CD4-positive, CD25-positive, alpha-beta regulatory T cell (primary cell): ENCODE results near the gene RAB7A. TPM values are rescaled to one million over a fixed set of nuclear protein-coding genes. Genes with fewer than 3 reads are reported as not detected.
"Not testable (repeated sequence)": the region's sequence is repeated elsewhere in the genome, so short reads cannot be mapped to it uniquely, and the experiment has no call there.

ENCODE experiments used
- ATAC-seq, 2 donors: fragments of 150-1000 bp; cut with Tn5 transposase; one replicate each; pipeline ENCODE4 v1.10.0; 2021; ENCODE audit warnings: low read depth in 2 of 2, moderate number of reproducible peaks in 2 of 2, moderate library complexity in 1 of 2
- DNase-seq, 3 donors: peaks; one replicate each; pipeline versions ENCODE4 v3.0.0 to v3.0.0-alpha.2; 2012 to 2022; ENCODE audit warnings: mixed read lengths in 1 of 3
- H3K27ac ChIP-seq: one replicate; pipeline ENCODE4 v1.7.0; 2013; ENCODE audit warnings: mild to moderate bottlenecking, low read length; ENCODE audit not compliant: insufficient read depth, poor library complexity, severe bottlenecking
- H3K27me3 ChIP-seq: one replicate; pipeline ENCODE4 v1.7.0; 2013; ENCODE audit warnings: low read length; ENCODE audit not compliant: control insufficient read depth, insufficient read depth
- H3K36me3 ChIP-seq: one replicate; pipeline ENCODE4 v1.7.0; 2013; ENCODE audit warnings: mild to moderate bottlenecking, low read length, moderate library complexity; ENCODE audit not compliant: control insufficient read depth, insufficient read depth
- H3K4me1 ChIP-seq: 2 replicates; pipeline ENCODE4 v1.7.0; 2013; ENCODE audit warnings: mild to moderate bottlenecking, low read length; ENCODE audit not compliant: insufficient read depth, control insufficient read depth, poor library complexity, severe bottlenecking
- H3K4me3 ChIP-seq: one replicate; pipeline ENCODE4 v1.7.0; 2013; ENCODE audit warnings: low read depth, mild to moderate bottlenecking, low read length, moderate library complexity
- H3K9me3 ChIP-seq, 2 experiments: 1 replicate in 1 of 2; 2 replicates in 1 of 2; pipeline ENCODE4 v1.7.0; 2013; ENCODE audit warnings: low read length in 2 of 2, mild to moderate bottlenecking in 1 of 2, moderate library complexity in 1 of 2; ENCODE audit not compliant: control insufficient read depth in 2 of 2
- H3K27ac Mint-ChIP-seq, 3 donors: one replicate each; pipeline ENCODE4 v1.8.0; 2020 to 2022; ENCODE audit warnings: mild to moderate bottlenecking in 3 of 3, mixed read lengths in 3 of 3, moderate library complexity in 2 of 3
- H3K27me3 Mint-ChIP-seq: one replicate; pipeline ENCODE4 v1.8.0; 2022; ENCODE audit warnings: mild to moderate bottlenecking, mixed read lengths
- H3K36me3 Mint-ChIP-seq: one replicate; pipeline ENCODE4 v1.8.0; 2020; ENCODE audit warnings: mixed read lengths
- H3K4me1 Mint-ChIP-seq, 4 donors: one replicate each; pipeline ENCODE4 v1.8.0; 2020 to 2022; ENCODE audit warnings: mixed read lengths in 4 of 4, mild to moderate bottlenecking in 1 of 4
- H3K4me3 Mint-ChIP-seq, 4 donors: one replicate each; pipeline ENCODE4 v1.8.0; 2020 to 2022; ENCODE audit warnings: mild to moderate bottlenecking in 4 of 4, mixed read lengths in 4 of 4, moderate library complexity in 3 of 4
- H3K9me3 Mint-ChIP-seq, 7 donors: one replicate each; pipeline ENCODE4 v1.8.0; 2020 to 2022; ENCODE audit warnings: mixed read lengths in 7 of 7, mild to moderate bottlenecking in 3 of 7, moderate library complexity in 2 of 7
- polyA plus RNA-seq, 4 donors: library from polyadenylated mRNA; unstranded; fragments of 300-500 nt; fragmentation: Illumina TruSeq; gene quantifications; one replicate each; pipeline ENCODE4 v1.2.3, GENCODE V29; 2021
- total RNA-seq: library from RNA; stranded (reverse); gene quantifications from one replicate; pipeline ENCODE4 v1.2.3, GENCODE V29; 2022

RAB7A gene
- total and polyA plus RNA-seq, 5 donors from 2014 or later, result 156 to 200 (median 180) TPM

DNA sequence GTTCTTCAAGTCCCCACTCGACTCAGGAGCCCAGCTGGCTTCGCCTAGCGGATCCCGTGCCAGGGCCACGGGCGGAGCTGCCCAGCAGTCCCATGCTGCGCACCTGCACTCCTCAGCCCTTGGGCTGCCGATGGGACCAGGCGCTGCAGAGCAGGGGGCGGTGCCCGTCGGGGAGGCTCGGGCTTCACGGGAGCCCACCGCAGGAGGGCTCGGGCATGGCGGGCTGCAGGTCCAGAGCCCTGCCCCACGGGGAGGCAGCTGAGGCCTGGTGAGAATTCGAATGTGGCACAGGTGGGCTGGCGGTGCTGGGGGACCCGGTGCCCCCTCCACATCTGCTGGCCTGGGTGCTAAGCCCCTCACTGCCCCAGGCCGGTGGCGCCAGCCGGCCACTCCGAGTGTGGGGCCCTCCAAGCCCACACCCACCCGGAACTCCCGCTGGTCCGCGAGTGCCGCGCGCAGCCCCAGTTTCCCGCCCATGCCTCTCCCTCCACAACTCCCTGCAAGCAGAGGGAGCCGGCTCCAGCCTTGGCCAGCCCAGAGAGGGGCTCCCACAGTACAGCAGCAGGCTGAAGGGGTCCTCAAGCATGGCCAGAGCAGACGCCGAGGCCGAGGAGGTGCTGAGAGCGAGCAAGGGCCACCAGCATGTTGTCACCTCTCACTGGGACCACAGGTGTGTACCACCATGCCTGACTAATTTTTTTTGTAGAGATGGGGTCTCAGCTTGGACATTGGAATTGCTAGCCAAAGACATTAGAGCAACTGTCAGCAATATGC is 17.0 kb downstream of the RAB7A start:
- no peak overlapping the region for H3K4me3 Mint-ChIP-seq
- Histone ChIP-seq H3K9me3 (peaks cover 0 to 3% of the 10 kb centered on the region in 2 experiments), H3K36me3 (peaks cover 34% of the 10 kb centered on the region), H3K4me1 (peaks cover 4% of the 10 kb centered on the region), H3K27me3 (no peaks in the 10 kb centered on the region), H3K4me3 (no peak overlapping the region), H3K27ac (no peak overlapping the region)
- DNase-seq (no peak), ATAC-seq (no peak)
- H3K27ac Mint-ChIP-seq, result no peak overlapping the region
- H3K36me3 Mint-ChIP-seq, result peaks cover 33% of the 10 kb centered on the region
- peaks cover 12 to 51% (median 32%) of the 10 kb centered on the region in 4 donors for H3K4me1 Mint-ChIP-seq
- peaks cover 0 to 3% (median 0%) of the 10 kb centered on the region in 7 donors for H3K9me3 Mint-ChIP-seq
- no peaks in the 10 kb centered on the region for H3K27me3 Mint-ChIP-seq

GRCh38 chr3:128745742-128746141 is 19.8 kb downstream of the RAB7A start:
- ATAC-seq (no peak), DNase-seq (no peak)
- no peak overlapping the region for H3K27ac ChIP-seq
- Mint-ChIP-seq H3K27me3 (no peaks in the 10 kb centered on the region), H3K9me3 (peaks cover 0 to 5% (median 0%) of the 10 kb centered on the region in 7 donors), H3K27ac (no peak overlapping the region), H3K4me1 (peaks cover 29 to 57% (median 40%) of the 10 kb centered on the region in 4 donors), H3K4me3 (no peak overlapping the region), H3K36me3 (peaks cover 34% of the 10 kb centered on the region)
- H3K27me3 ChIP-seq, result no peaks in the 10 kb centered on the region
- no peak overlapping the region for H3K4me3 ChIP-seq
- peaks cover 32% of the 10 kb centered on the region for H3K36me3 ChIP-seq
- peaks cover 12% of the 10 kb centered on the region for H3K4me1 ChIP-seq
- peaks cover 0 to 3% of the 10 kb centered on the region in 2 experiments for H3K9me3 ChIP-seq

- Mint-ChIP-seq H3K27me3 (no peaks in the 10 kb centered on the region), H3K36me3 (peaks cover 33% of the 10 kb centered on the region), H3K9me3 (peaks cover 0 to 4% (median 0%) of the 10 kb centered on the region in 7 donors), H3K27ac (no peak overlapping the region), H3K4me3 (no peak overlapping the region), H3K4me1 (peaks cover 26 to 60% (median 41%) of the 10 kb centered on the region in 4 donors)
- no peak overlapping the region for H3K4me3 ChIP-seq
- peaks cover 16% of the 10 kb centered on the region for H3K4me1 ChIP-seq
- DNase-seq (no peak), ATAC-seq (no peak)
- H3K27me3 ChIP-seq, result no peaks in the 10 kb centered on the region
- H3K9me3 ChIP-seq, result peaks cover 0 to 3% of the 10 kb centered on the region in 2 experiments
- peaks cover 26% of the 10 kb centered on the region for H3K36me3 ChIP-seq
- no peak overlapping the region for H3K27ac ChIP-seq
Observed at GRCh38 chr3:128746881-128747280, 20.9 kb downstream of the RAB7A start.

GRCh38 chr3:128748557-128748956 is 22.6 kb downstream of the RAB7A start:
- Mint-ChIP-seq H3K27me3 (no peaks in the 10 kb centered on the region), H3K9me3 (peaks cover 0 to 4% (median 0%) of the 10 kb centered on the region in 7 donors), H3K4me1 (peaks cover 34 to 70% (median 47%) of the 10 kb centered on the region in 4 donors), H3K27ac (peak overlapping the region in 1 of 3 donors; percentile 40), H3K4me3 (peak overlapping the region in 1 of 4 donors; percentile 33), H3K36me3 (peaks cover 31% of the 10 kb centered on the region)
- H3K27me3 ChIP-seq, result no peaks in the 10 kb centered on the region
- H3K9me3 ChIP-seq, result peaks cover 0 to 3% of the 10 kb centered on the region in 2 experiments
- H3K27ac ChIP-seq, result no peak overlapping the region
- no peak for DNase-seq
- peaks cover 25% of the 10 kb centered on the region for H3K4me1 ChIP-seq
- H3K36me3 ChIP-seq, result peaks cover 17% of the 10 kb centered on the region
- H3K4me3 ChIP-seq, result no peak overlapping the region
- ATAC-seq, result no peak

DNA sequence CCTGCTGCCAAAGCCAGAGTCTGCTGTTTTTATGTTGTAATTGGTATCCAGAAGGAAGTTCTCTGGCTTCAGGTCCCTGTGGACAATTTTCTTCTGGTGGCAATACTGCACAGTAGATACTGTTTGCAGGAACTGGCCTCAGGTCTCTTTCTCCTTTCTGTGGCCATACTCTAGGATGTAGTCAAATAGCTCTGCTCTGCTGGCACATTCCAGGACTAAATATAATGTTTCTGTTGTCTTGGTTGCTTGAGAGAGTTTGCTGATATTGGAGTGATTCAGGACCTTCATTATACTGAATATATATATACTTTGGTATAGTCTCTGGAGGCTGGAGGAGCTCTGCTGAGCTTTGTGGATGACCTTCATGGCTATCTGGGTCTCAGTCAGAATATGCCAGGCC is 23.1 kb downstream of the RAB7A start:
- Histone ChIP-seq H3K4me1 (peaks cover 30% of the 10 kb centered on the region), H3K27me3 (no peaks in the 10 kb centered on the region), H3K4me3 (no peak overlapping the region), H3K27ac (no peak overlapping the region), H3K9me3 (peaks cover 0 to 1% of the 10 kb centered on the region in 2 experiments), H3K36me3 (peaks cover 13% of the 10 kb centered on the region)
- DNase-seq (no peak), ATAC-seq (no peak)
- no peaks in the 10 kb centered on the region for H3K27me3 Mint-ChIP-seq
- peaks cover 38 to 75% (median 50%) of the 10 kb centered on the region in 4 donors for H3K4me1 Mint-ChIP-seq
- H3K9me3 Mint-ChIP-seq, result peaks cover 0 to 3% (median 0%) of the 10 kb centered on the region in 7 donors
- no peak overlapping the region for H3K4me3 Mint-ChIP-seq
- peaks cover 29% of the 10 kb centered on the region for H3K36me3 Mint-ChIP-seq
- no peak overlapping the region for H3K27ac Mint-ChIP-seq

DNA sequence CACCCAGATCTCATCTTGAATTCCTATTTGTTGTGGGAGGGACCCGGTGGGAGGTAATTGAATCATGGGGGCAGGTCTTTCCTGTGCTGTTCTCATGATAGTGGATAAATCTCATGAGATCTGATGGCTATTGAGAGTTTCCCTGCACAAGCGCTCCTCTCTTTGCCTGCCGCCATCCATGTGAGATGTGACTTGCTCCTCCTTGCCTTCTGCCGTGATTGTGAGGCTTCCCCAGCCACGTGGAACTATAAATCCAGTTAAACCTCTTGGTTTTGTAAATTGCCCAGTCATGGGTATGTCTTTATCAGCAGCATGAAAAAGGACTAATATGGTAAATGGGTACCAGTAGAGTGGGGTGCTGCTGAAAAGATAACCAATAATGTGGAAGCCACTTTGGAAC is 23.6 kb downstream of the RAB7A start:
- not testable (repeated sequence) for H3K4me3 ChIP-seq, H3K27ac ChIP-seq, H3K27me3 ChIP-seq, H3K9me3 Mint-ChIP-seq, DNase-seq, H3K36me3 ChIP-seq, H3K27me3 Mint-ChIP-seq, H3K9me3 ChIP-seq, ATAC-seq
- Mint-ChIP-seq H3K27ac (peak overlapping the region in 1 of 3 donors; percentile 4), H3K4me1 (peaks cover 40 to 80% (median 54%) of the 10 kb centered on the region in 4 donors), H3K4me3 (peak overlapping the region in 2 of 4 donors; percentile 32 to 34), H3K36me3 (peaks cover 30% of the 10 kb centered on the region)
- H3K4me1 ChIP-seq, result peaks cover 33% of the 10 kb centered on the region

DNA sequence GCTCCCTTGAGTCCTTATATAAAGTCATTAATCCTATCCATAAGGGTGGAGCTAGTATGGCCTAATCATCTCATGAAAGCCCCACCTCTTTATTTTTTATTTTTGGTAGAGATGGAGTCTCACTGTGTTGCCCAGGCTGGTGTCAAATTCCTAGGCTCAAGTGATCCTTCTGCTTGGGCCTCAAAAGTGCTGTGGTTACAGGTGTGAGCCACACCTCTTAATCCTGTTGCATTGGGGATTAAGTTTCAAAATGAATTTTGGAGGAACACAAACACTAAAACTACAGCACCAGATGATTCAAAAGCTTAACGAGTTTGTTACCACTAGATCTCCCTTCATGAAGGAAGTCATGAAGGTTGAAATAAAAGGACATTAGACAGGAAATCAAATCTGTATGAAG is 27.7 kb downstream of the RAB7A start:
- H3K9me3 Mint-ChIP-seq, result peaks cover 0 to 6% (median 0%) of the 10 kb centered on the region in 7 donors
- Histone ChIP-seq H3K4me1 (peaks cover 32% of the 10 kb centered on the region), H3K27ac (peak overlapping the region; percentile 35), H3K36me3 (no peaks in the 10 kb centered on the region), H3K9me3 (no peaks in the 10 kb centered on the region), H3K4me3 (no peak overlapping the region), H3K27me3 (no peaks in the 10 kb centered on the region)
- no peaks in the 10 kb centered on the region for H3K27me3 Mint-ChIP-seq
- peaks cover 48 to 75% (median 53%) of the 10 kb centered on the region in 4 donors for H3K4me1 Mint-ChIP-seq
- H3K4me3 Mint-ChIP-seq, result peak overlapping the region in 1 of 4 donors; percentile 36
- DNase-seq, result peak in 1 of 3 donors; percentile 15
- ATAC-seq, result no peak
- peaks cover 31% of the 10 kb centered on the region for H3K36me3 Mint-ChIP-seq
- H3K27ac Mint-ChIP-seq, result peak overlapping the region in 2 of 3 donors; percentile 15 to 82
